HL-60 (cell line): ENCODE data around the gene PRPF6.

Experiments
- CTCF ChIP-seq: IDR thresholded peaks from one replicate; pipeline ENCODE4 v1.5.1; 2011; ENCODE audit warnings: low read length, control low read depth, inconsistent platforms; ENCODE audit not compliant: insufficient read depth
- POLR2AphosphoS5 ChIP-seq: IDR thresholded peaks from 2 replicates; pipeline ENCODE4 v1.6.1; 2012; ENCODE audit warnings: low read depth
- REST ChIP-seq: IDR thresholded peaks from 2 replicates; pipeline ENCODE4 v1.6.1; 2012; ENCODE audit warnings: low read depth; ENCODE audit not compliant: insufficient replicate concordance

- no peak for TF ChIP-seq CTCF
- TF ChIP-seq POLR2AphosphoS5 = no peak
- no peak for TF ChIP-seq REST
Observed at GRCh38 chr20:63937596-63937995, 43.3 kb upstream of the PRPF6 start.
